ENCODE data around the gene AOPEP. TPM values are rescaled to one million over a fixed set of nuclear protein-coding genes. Genes with fewer than 3 reads are reported as not detected.

The AOPEP gene
- total and polyA plus RNA-seq, 12 donors: 110 to 250 (median 161) TPM

DNA sequence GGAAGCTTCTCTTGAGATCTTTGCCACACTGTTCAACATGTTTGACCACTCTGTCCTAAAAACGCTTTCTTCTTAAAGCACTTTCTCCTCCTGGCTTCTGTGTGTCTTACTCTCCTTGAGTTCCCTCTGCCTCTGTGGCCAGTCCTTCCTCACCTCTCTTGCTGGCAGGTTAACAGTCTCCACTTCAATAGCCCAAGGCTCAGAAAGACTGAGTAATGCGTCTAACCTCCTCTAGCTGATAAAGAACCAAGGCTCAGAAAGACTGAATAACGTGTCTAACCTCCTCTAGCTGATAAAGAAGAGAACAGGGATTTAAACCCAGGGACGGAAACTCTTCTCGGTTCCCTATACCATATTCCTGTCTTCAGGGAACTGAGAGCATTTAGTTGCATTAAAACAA is 205.2 kb downstream of the AOPEP start:
- Histone ChIP-seq H3K27me3 (no peaks in the 10 kb centered on the region), H3K36me3 (peaks cover 0 to 4% (median 0%) of the 10 kb centered on the region in 9 donors), H3K4me3 (no peak overlapping the region), H3K27ac (peak overlapping the region in 6 of 10 donors; percentile 3 to 79 (median 28)), H3K4me1 (peaks cover 4 to 62% (median 24%) of the 10 kb centered on the region in 9 donors), H3K9me3 (no peaks in the 10 kb centered on the region)
- no peak for ATAC-seq
- TF ChIP-seq, protein P1, sequence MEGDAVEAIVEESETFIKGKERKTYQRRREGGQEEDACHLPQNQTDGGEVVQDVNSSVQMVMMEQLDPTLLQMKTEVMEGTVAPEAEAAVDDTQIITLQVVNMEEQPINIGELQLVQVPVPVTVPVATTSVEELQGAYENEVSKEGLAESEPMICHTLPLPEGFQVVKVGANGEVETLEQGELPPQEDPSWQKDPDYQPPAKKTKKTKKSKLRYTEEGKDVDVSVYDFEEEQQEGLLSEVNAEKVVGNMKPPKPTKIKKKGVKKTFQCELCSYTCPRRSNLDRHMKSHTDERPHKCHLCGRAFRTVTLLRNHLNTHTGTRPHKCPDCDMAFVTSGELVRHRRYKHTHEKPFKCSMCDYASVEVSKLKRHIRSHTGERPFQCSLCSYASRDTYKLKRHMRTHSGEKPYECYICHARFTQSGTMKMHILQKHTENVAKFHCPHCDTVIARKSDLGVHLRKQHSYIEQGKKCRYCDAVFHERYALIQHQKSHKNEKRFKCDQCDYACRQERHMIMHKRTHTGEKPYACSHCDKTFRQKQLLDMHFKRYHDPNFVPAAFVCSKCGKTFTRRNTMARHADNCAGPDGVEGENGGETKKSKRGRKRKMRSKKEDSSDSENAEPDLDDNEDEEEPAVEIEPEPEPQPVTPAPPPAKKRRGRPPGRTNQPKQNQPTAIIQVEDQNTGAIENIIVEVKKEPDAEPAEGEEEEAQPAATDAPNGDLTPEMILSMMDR (IDR thresholded peaks at IDR 0.05): no peak
- 90 to 91% methylated on average over 5 of the region's 5 CpGs for WGBS, 2 donors
- intact Hi-C loops (cut with DNase I): loop anchor here in 1 of 10 donors (5.0 kb wide), 1 partner anchor 161 kb away; no protein-coding TSS in a partner anchor
- DNase-seq: no peak

DNA sequence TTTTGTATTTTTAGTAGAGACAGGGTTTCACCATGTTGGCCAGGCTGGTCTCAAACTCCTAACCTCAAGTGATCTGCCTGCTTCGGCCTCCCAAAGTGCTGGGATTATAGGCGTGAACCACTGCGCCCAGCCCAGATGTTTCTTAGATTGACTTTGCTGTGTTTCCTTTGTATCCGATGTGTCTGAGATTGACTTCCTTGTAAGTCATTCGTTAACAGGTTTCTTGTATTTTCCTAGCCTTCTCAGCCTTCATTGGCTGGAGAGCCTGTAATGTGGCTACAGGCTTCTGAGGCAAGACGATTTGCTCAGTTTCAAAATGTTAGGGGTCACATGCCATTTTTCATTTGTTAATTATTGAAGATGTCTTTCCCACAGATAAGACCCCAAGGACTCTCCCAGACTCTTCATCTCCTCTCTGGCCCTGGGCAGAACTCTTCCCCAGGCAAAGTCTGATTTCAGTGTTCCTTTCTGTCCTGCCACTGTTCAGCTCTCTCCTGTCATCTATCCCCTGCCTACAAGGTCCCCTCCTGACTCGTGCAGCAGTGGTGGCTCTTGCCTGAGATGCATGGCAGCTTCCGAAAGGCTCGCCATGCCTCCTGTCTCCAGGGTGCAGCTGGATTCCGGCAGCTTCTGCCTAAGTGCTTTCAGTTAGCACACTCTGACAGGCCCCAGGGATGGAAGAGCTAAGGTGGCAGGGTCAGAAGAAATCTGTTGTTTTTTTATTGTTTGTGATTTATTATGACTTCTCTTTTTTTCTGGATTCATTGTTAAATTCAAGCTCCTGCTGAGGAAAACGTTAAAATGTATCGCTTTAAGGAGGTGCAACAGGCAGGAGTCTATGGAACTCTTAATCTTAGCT is 206.4 kb downstream of the AOPEP start:
- WGBS, 2 donors: 78 to 80% methylated on average over 12 of the region's 12 CpGs
- H3K4me3 ChIP-seq: no peak overlapping the region
- peaks cover 7 to 66% (median 35%) of the 10 kb centered on the region in 9 donors for H3K4me1 ChIP-seq
- peak overlapping the region in 5 of 10 donors; percentile 3 to 79 (median 38) for H3K27ac ChIP-seq
- DNase-seq: no peak
- TF ChIP-seq, protein P1 (IDR thresholded peaks at IDR 0.05): no peak
- H3K9me3 ChIP-seq: no peaks in the 10 kb centered on the region
- ATAC-seq: no peak
- peaks cover 0 to 4% (median 0%) of the 10 kb centered on the region in 9 donors for H3K36me3 ChIP-seq
- no peaks in the 10 kb centered on the region for H3K27me3 ChIP-seq
- intact Hi-C loops (cut with DNase I): loop anchor here in 1 of 10 donors (5.0 kb wide), 1 partner anchor 159 kb away; no protein-coding TSS in a partner anchor

DNA sequence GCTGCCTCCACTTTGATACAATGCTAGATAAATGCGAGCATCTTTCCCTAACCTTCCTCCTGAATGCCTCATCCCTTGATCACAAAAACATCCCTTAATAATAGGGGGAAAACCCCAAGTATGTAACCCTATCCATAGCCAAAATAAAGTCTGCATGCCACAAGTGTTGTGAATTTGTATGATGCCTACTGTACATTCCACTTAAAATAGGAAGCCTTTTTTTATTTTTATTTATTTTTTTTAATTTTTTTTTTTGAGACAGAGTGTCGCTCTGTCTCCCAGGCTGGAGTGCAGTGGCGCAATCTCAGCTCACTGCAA is 207.0 kb downstream of the AOPEP start:
- ATAC-seq: no peak

DNA sequence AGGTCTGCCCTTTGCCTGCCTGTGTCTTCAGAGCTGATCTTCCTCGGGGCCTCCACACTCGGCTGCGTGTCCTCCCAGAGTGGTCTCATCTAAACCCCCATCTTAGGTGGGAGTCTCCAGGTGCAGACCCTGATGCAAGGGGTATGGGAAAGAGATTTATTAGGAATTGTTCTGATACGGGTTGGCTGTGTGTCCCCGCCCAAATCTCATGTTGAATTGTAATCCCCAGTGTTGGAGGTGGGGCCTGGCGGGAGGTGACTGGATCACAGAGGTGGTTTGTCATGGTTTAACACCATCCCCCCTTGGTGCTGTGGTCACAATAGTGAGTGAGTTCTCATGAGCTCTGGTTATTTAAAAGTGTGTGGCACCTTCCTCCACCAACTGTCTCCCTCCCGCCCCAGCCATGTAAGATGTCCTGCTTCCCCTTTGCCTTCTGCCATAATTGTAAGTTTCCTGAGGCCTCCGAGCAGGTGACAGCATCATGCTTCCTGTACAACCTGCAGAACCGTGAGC is 208.4 kb downstream of the AOPEP start:
- 92 to 93% methylated on average over 9 of the region's 9 CpGs for WGBS, 2 donors
- H3K36me3 ChIP-seq: no peaks in the 10 kb centered on the region
- H3K9me3 ChIP-seq: no peaks in the 10 kb centered on the region
- H3K4me1 ChIP-seq: peaks cover 7 to 52% (median 18%) of the 10 kb centered on the region in 9 donors
- H3K4me3 ChIP-seq: no peak overlapping the region
- ATAC-seq: no peak
- no peaks in the 10 kb centered on the region for H3K27me3 ChIP-seq
- DNase-seq: no peak
- H3K27ac ChIP-seq: peak overlapping the region in 1 of 10 donors; percentile 26
- TF ChIP-seq, protein P1 (IDR thresholded peaks at IDR 0.05): no peak
- intact Hi-C loops (cut with DNase I): loop anchor here in 1 of 10 donors (5.0 kb wide), 1 partner anchor 157 kb away; no protein-coding TSS in a partner anchor

More for the DNA sequence above, 207.0 kb downstream of the AOPEP start:
- Histone ChIP-seq H3K27ac (peak overlapping the region in 1 of 10 donors; percentile 79), H3K36me3 (no peaks in the 10 kb centered on the region), H3K4me3 (no peak overlapping the region), H3K4me1 (peaks cover 7 to 62% (median 29%) of the 10 kb centered on the region in 9 donors), H3K9me3 (no peaks in the 10 kb centered on the region), H3K27me3 (no peaks in the 10 kb centered on the region)
- intact Hi-C loops (cut with DNase I): loop anchor here in 1 of 10 donors (5.0 kb wide), 1 partner anchor 159 kb away; no protein-coding TSS in a partner anchor
- no peak for DNase-seq
- 96 to 97% methylated on average over 3 of the region's 3 CpGs for whole genome bisulfite sequencing, 2 donors
- TF ChIP-seq, protein P1 (IDR thresholded peaks at IDR 0.05): no peak
